NCI-H2171 treated with DMSO at 0.1 percent for 48 hours (cell line): ENCODE measurements around the gene PRPF4.

Source experiments
- DNase-seq: peaks from one replicate; lab custom pipeline; 2025; lab: John Stamatoyannopoulos, UW

The PRPF4 gene

GRCh38 chr9:113311961-113312360 is 36.5 kb downstream of the PRPF4 start:
- no peak for DNase-seq

- no peak for DNase-seq
Measured at GRCh38 chr9:113313261-113313660, 37.8 kb downstream of the PRPF4 start.

- no peak for DNase-seq
Measured at GRCh38 chr9:113315231-113315630, 39.8 kb downstream of the PRPF4 start.

GRCh38 chr9:113316030-113316429 is 40.6 kb downstream of the PRPF4 start:
- DNase-seq: no peak

GRCh38 chr9:113317777-113318176 is 42.3 kb downstream of the PRPF4 start:
- DNase-seq: no peak

- DNase-seq: no peak
Measured at GRCh38 chr9:113319054-113319453, 43.6 kb downstream of the PRPF4 start.

- no peak for DNase-seq
Measured at GRCh38 chr9:113320051-113320450, 44.6 kb downstream of the PRPF4 start.

GRCh38 chr9:113322671-113323070 is 47.2 kb downstream of the PRPF4 start:
- no peak for DNase-seq

GRCh38 chr9:113326230-113326629 is 50.8 kb downstream of the PRPF4 start:
- no peak for DNase-seq

- no peak for DNase-seq
Measured at GRCh38 chr9:113328045-113328782, 52.8 kb downstream of the PRPF4 start.

GRCh38 chr9:113331780-113332179 is 56.3 kb downstream of the PRPF4 start:
- DNase-seq: no peak

GRCh38 chr9:113337714-113338113 is 62.3 kb downstream of the PRPF4 start:
- DNase-seq: no peak

GRCh38 chr9:113340011-113340699 is 64.7 kb downstream of the PRPF4 start, which contains the start of gene WDR31:
TSS of gene WDR31 (minus strand) at chr9:113340275. CDS start at chr9:113332022, 8,253 bp downstream.
- peak; percentile 84 for DNase-seq

- DNase-seq: no peak
Measured at GRCh38 chr9:113341712-113342410, 66.4 kb downstream of the PRPF4 start.
